GM12878 (cell line): Measurements from ENCODE around the gene HPSE. TPM values are rescaled to one million over a fixed set of nuclear protein-coding genes. Genes with fewer than 3 reads are reported as not detected.

Experiments
- ATAC-seq: fragments of 200-7000 bp; cut with Tn5 transposase; 3 replicates; pipeline ENCODE4 v1.9.1; 2020; ENCODE audit warnings: mild to moderate bottlenecking, moderate library complexity
- BruUV-seq: library from RNA; stranded (reverse); fragments of 400-500 nt; replicated peaks from 2 replicates; lab custom pipeline; 2021; lab: Mats Ljungman, UMichigan
- CTCF ChIA-PET: fragments of 300-600 bp; sonication (Branson Sonifier 250); formaldehyde crosslinking; extraction: SDS; loops from one replicate; lab custom pipeline; 2021; ENCODE audit warnings: inconsistent platforms; lab: Yijun Ruan, JAX
- POLR2A ChIA-PET: fragments of 350-600 bp; formaldehyde crosslinking; extraction: SDS; loops from one replicate; lab custom pipeline; 2021; ENCODE audit warnings: inconsistent platforms; lab: Charles Lee
- RAD21 ChIA-PET: fragments of 300-600 bp; sonication (Branson Sonifier 250); formaldehyde crosslinking; loops from one replicate; lab custom pipeline; 2023; ENCODE audit warnings: antibody characterized with exemption; ENCODE audit not compliant: unreplicated experiment; lab: Charles Lee
- SMC1A ChIA-PET: fragments of 300-600 bp; sonication (Branson Sonifier 250); formaldehyde crosslinking; loops from one replicate; lab custom pipeline; 2023; ENCODE audit not compliant: unreplicated experiment, uncharacterized antibody; lab: Charles Lee
- DNase-seq: peaks from one replicate; pipeline ENCODE4 v3.0.0-alpha.2; 2011; ENCODE audit warnings: low read depth, low spot score
- FAIRE-seq: peaks from 3 replicates; lab custom pipeline; 2011; peaks lifted over from hg19 to GRCh38; lab: Jason Lieb, UNC
- H2AFZ ChIP-seq: 2 replicates; pipeline ENCODE4 v1.6.0; 2011; ENCODE audit warnings: low read depth, low read length, control low read depth; ENCODE audit not compliant: control insufficient read depth
- H3K27ac ChIP-seq: 2 replicates; pipeline ENCODE4 v1.5.1; 2011; ENCODE audit warnings: control low read depth; ENCODE audit not compliant: control insufficient read depth, insufficient read depth
- H3K27me3 ChIP-seq, 2 experiments: replicated peaks in 1 of 2; 2 replicates each; pipeline versions ENCODE4 v1.6.0 to v1.6.1; 2011; ENCODE audit warnings: low read length in 1 of 2; ENCODE audit not compliant: control insufficient read depth in 2 of 2, insufficient read depth in 2 of 2
- H3K36me3 ChIP-seq, 2 experiments: 2 replicates each; pipeline ENCODE4 v1.5.1; 2011; ENCODE audit warnings: low read length in 1 of 2; ENCODE audit not compliant: control insufficient read depth in 2 of 2, insufficient read depth in 2 of 2
- H3K4me1 ChIP-seq: 2 replicates; pipeline ENCODE4 v1.6.1; 2011; ENCODE audit warnings: mild to moderate bottlenecking, low read length, moderate library complexity, mixed read lengths; ENCODE audit not compliant: control insufficient read depth, insufficient read depth
- H3K4me2 ChIP-seq: 2 replicates; pipeline ENCODE4 v1.6.0; 2011; ENCODE audit warnings: control low read depth; ENCODE audit not compliant: control insufficient read depth, insufficient read depth
- H3K4me3 ChIP-seq: fragments of 200-600 bp; sonication (generic); 2 replicates; pipeline ENCODE4 v1.5.1; 2016
- H3K79me2 ChIP-seq: 2 replicates; pipeline ENCODE4 v1.6.0; 2011; ENCODE audit warnings: low read length; ENCODE audit not compliant: control insufficient read depth, insufficient read depth
- H3K9ac ChIP-seq: 2 replicates; pipeline ENCODE4 v1.8.0; 2011; ENCODE audit warnings: low read length, control low read depth, mixed read lengths; ENCODE audit not compliant: control insufficient read depth, insufficient read depth
- H3K9me3 ChIP-seq: replicated peaks from 3 replicates; pipeline ENCODE4 v1.5.1; 2011; ENCODE audit warnings: mild to moderate bottlenecking, low read length; ENCODE audit not compliant: control insufficient read depth, insufficient read depth
- H4K20me1 ChIP-seq: 2 replicates; pipeline ENCODE4 v1.6.0; 2011; ENCODE audit not compliant: control insufficient read depth, insufficient read depth
- CREM ChIP-seq: IDR thresholded peaks from 2 replicates; pipeline ENCODE4 v1.6.1; 2014; ENCODE audit warnings: antibody characterized with exemption, low read depth
- E2F4 ChIP-seq: IDR thresholded peaks from 2 replicates; pipeline ENCODE4 v1.6.1; 2012; ENCODE audit warnings: low read depth, low read length, improper control_type of control experiment
- LARP7 ChIP-seq: fragments of 450-650 bp; IDR thresholded peaks from 2 replicates; pipeline ENCODE4 v1.6.1; 2017; ENCODE audit warnings: mild to moderate bottlenecking
- NFIC ChIP-seq: IDR thresholded peaks from 2 replicates; pipeline ENCODE4 v1.6.1; 2012; ENCODE audit warnings: low read depth, mild to moderate bottlenecking, inconsistent platforms, low read length, moderate library complexity
- NFYA ChIP-seq: IDR thresholded peaks from 2 replicates; pipeline ENCODE4 v1.6.1; 2011; ENCODE audit warnings: low read depth, mild to moderate bottlenecking, low read length, improper control_type of control experiment, borderline replicate concordance
- NR2F1 ChIP-seq: fragments of 450-650 bp; conservative IDR thresholded peaks from 2 replicates; pipeline ENCODE4 v1.6.1; 2017; ENCODE audit warnings: mild to moderate bottlenecking
- PAX5 ChIP-seq: IDR thresholded peaks from 2 replicates; pipeline ENCODE4 v1.6.1; 2011; ENCODE audit warnings: low read depth, low read length, borderline replicate concordance
- PAX8 ChIP-seq: fragments of 450-650 bp; IDR thresholded peaks from 2 replicates; pipeline ENCODE4 v1.6.1; 2017; ENCODE audit warnings: mild to moderate bottlenecking, moderate library complexity
- POLR2A ChIP-seq: IDR thresholded peaks from 2 replicates; pipeline ENCODE4 v1.6.1; 2011; ENCODE audit warnings: low read depth, mild to moderate bottlenecking, low read length
- POU2F2 ChIP-seq: IDR thresholded peaks from 3 replicates; pipeline ENCODE4 v1.6.1; 2011; ENCODE audit warnings: low read depth, mild to moderate bottlenecking, low read length, borderline replicate concordance
- RAD51 ChIP-seq: fragments of 450-650 bp; IDR thresholded peaks from 2 replicates; pipeline ENCODE4 v1.6.1; 2016; ENCODE audit warnings: moderate library complexity, mild to moderate bottlenecking, inconsistent platforms
- SPI1 ChIP-seq: IDR thresholded peaks from 2 replicates; pipeline ENCODE4 v1.6.1; 2011; ENCODE audit warnings: low read depth, mild to moderate bottlenecking, low read length, moderate library complexity, borderline replicate concordance; ENCODE audit not compliant: insufficient read depth
- WGBS: methylation state at CpG from one replicate; pipeline ENCODE4 v1.1.6; 2016; ENCODE audit warnings: low lambda C conversion rate; ENCODE audit not compliant: insufficient replicate concordance, insufficient coverage; ENCODE audit errors: missing lambda C conversion rate; 5-methylcytosine and 5-hydroxymethylcytosine counted together
- in situ Hi-C: fragments of 300-500 bp; cut with MboI; formaldehyde crosslinking; loops from 9 replicates; pipeline ENCODE4 v1.14.3; 2018; ENCODE audit warnings: mixed read lengths
- intact Hi-C: fragments of 100-400 bp; cut with micrococcal nuclease; formaldehyde crosslinking; loops from one replicate; pipeline ENCODE4 v1.14.2; 2022; ENCODE audit not compliant: unreplicated experiment
- polyA plus RNA-seq, 11 experiments: library from polyadenylated mRNA; depleted of rRNA in 4 of 11; unstranded in 6 of 11; stranded (reverse) in 5 of 11; fragments of >200 nt; fragmentation: Nextera tagmentation in 4 of 11; fragmentation: Illumina TruSeq in 1 of 11; extraction: Ambion mirVana in 4 of 11; extraction: Trizol in 1 of 11; gene quantifications; 1 replicate in 1 of 11; 2 replicates in 10 of 11; pipeline versions ENCODE4 v1.2.1 to v1.2.3, GENCODE V29; 2011 to 2016; ENCODE audit warnings: inconsistent platforms in 2 of 11, missing spikeins in 2 of 11, low read depth in 1 of 11
- total RNA-seq, 4 experiments: library from RNA; depleted of rRNA in 3 of 4; stranded (reverse); fragments of >200 nt in 3 of 4; fragmentation: Illumina TruSeq in 1 of 4; extraction: Trizol in 1 of 4; gene quantifications; 2 replicates each; pipeline versions ENCODE4 v1.2.1 to v1.2.3, GENCODE V29; 2013 to 2021
- TF ChIP-seq, protein P1 (sequence below): fragments of 450-650 bp; IDR thresholded peaks from 2 replicates; pipeline ENCODE4 v1.6.1; 2017; ENCODE audit warnings: mild to moderate bottlenecking, moderate library complexity

Gene HPSE
- total and polyA plus RNA-seq, 10 of the 15 experiments (the other 5 are each of a cell fraction or from before 2014, with no cell fraction given): 0.16 to 0.89 (median 0.58) TPM

DNA sequence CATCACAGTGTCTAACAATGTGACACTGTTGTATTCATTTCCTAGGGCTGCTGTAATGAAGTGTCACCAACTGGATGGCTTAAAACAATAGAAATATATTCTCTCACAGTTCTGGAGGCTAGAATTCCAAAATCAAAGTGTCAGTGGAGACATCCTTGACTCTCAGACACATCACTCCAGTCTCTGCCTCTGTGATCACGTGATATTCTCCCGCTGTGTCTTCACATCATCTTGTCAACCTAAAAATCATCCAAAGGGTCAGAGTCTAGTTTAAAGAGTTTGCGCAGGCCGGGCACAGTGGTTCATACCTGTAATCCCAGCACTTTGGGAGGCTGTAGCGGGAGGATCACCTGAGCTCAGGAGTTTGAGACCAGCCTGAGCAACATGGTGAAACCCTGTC, 36.6 kb upstream of the HPSE start:
- Histone ChIP-seq H2AFZ (no peak overlapping the region), H3K4me1 (no peaks in the 10 kb centered on the region), H3K27me3 (no peaks in the 10 kb centered on the region), H3K79me2 (no peaks in the 10 kb centered on the region), H3K9ac (no peak overlapping the region), H3K9me3 (no peaks in the 10 kb centered on the region; the same call in 2 of the 3 replicates)
- ATAC-seq (no peak), FAIRE-seq (no peak)
- SMC1A ChIA-PET: interaction anchor here (0.8 kb wide), 1 partner anchor 18 kb away, joined by 3 read pairs; no protein-coding TSS in a partner anchor
- WGBS: 61% methylated on average over 5 of the region's 5 CpGs
- in situ Hi-C loops: no loop called here
- intact Hi-C loops: no loop called here
- TF ChIP-seq NFYA (no peak), E2F4 (no peak)
- TF ChIP-seq, all 136 proteins: peak for 0
- Histone ChIP-seq H3K4me3 (no peak overlapping the region), H3K27ac (no peak overlapping the region), H3K36me3 (no peaks in the 10 kb centered on the region), H4K20me1 (no peaks in the 10 kb centered on the region), H3K4me2 (no peak overlapping the region)
- RAD21 ChIA-PET: no interaction called here
- no peak for DNase-seq
- CTCF ChIA-PET: no interaction called here
- POLR2A ChIA-PET: no interaction called here
- no TSS peak for BruUV-seq

DNA sequence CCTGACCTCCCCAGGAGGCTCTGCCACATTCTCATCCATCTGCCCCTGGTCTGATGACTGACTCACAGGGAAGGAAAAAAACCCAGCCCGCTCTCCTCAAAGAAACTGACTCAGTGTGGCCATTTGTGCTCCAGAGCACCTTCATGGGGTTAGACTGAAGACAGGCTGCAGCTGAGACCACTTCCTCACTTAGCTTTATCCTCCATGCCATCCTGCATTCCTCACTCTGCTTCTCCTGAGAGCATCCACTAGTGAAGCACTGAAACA, 35.9 kb upstream of the HPSE start:
- ChIA-PET SMC1A (interaction anchor here (1.4 kb wide), 1 partner anchor 14 kb away, joined by 4 read pairs; no protein-coding TSS in a partner anchor), CTCF (interaction anchor here (1.3 kb wide), 1 partner anchor 9 kb away, joined by 4 read pairs; no protein-coding TSS in a partner anchor), RAD21 (no interaction called here)
- H3K4me2 ChIP-seq: no peak overlapping the region
- BruUV-seq: no TSS peak
- H3K4me1 ChIP-seq: no peaks in the 10 kb centered on the region
- H3K4me3 ChIP-seq: no peak overlapping the region
- H4K20me1 ChIP-seq: no peaks in the 10 kb centered on the region
- no peaks in the 10 kb centered on the region; the same call in 2 of the 3 replicates for H3K9me3 ChIP-seq
- ATAC-seq: no peak
- TF ChIP-seq RAD51 (no peak), POU2F2 (no peak), NR2F1 (no peak), PAX5 (no peak), NFIC (no peak), PAX8 (no peak), LARP7 (no peak), SPI1 (no peak), POLR2A (no peak), CREM (no peak)
- TF ChIP-seq, protein P1, sequence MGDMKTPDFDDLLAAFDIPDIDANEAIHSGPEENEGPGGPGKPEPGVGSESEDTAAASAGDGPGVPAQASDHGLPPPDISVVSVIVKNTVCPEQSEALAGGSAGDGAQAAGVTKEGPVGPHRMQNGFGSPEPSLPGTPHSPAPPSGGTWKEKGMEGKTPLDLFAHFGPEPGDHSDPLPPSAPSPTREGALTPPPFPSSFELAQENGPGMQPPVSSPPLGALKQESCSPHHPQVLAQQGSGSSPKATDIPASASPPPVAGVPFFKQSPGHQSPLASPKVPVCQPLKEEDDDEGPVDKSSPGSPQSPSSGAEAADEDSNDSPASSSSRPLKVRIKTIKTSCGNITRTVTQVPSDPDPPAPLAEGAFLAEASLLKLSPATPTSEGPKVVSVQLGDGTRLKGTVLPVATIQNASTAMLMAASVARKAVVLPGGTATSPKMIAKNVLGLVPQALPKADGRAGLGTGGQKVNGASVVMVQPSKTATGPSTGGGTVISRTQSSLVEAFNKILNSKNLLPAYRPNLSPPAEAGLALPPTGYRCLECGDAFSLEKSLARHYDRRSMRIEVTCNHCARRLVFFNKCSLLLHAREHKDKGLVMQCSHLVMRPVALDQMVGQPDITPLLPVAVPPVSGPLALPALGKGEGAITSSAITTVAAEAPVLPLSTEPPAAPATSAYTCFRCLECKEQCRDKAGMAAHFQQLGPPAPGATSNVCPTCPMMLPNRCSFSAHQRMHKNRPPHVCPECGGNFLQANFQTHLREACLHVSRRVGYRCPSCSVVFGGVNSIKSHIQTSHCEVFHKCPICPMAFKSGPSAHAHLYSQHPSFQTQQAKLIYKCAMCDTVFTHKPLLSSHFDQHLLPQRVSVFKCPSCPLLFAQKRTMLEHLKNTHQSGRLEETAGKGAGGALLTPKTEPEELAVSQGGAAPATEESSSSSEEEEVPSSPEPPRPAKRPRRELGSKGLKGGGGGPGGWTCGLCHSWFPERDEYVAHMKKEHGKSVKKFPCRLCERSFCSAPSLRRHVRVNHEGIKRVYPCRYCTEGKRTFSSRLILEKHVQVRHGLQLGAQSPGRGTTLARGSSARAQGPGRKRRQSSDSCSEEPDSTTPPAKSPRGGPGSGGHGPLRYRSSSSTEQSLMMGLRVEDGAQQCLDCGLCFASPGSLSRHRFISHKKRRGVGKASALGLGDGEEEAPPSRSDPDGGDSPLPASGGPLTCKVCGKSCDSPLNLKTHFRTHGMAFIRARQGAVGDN: no peak
- TF ChIP-seq, all 136 proteins: peak for 0
- in situ Hi-C loops: no loop called here
- no peaks in the 10 kb centered on the region for H3K27me3 ChIP-seq
- no peaks in the 10 kb centered on the region for H3K79me2 ChIP-seq
- H3K9ac ChIP-seq: no peak overlapping the region
- H3K36me3 ChIP-seq: no peaks in the 10 kb centered on the region
- FAIRE-seq (no peak), DNase-seq (no peak)
- WGBS: 33% methylated on average over 1 of the region's 1 CpG
- intact Hi-C loops: no loop called here
- POLR2A ChIA-PET: interaction anchor here (0.5 kb wide), 1 partner anchor 49 kb away, joined by 3 read pairs; no protein-coding TSS in a partner anchor
- H2AFZ ChIP-seq: no peak overlapping the region
- no peak overlapping the region for H3K27ac ChIP-seq
